ENCODE measurements around the gene DGLUCY.
"Not testable (repeated sequence)": the region's sequence is repeated elsewhere in the genome, so short reads cannot be mapped to it uniquely, and the experiment has no call there.

The DGLUCY gene

GRCh38 chr14:91135039-91135438, 21.2 kb downstream of the DGLUCY start:
- DNase-seq (ENCODE audit: low read depth in 3 of 3, low spot score in 1 of 3): no peak

- DNase-seq (ENCODE audit: low read depth in 3 of 3, low spot score in 1 of 3): peak in 1 of 3 donors; percentile 21
These were observed 24.9 kb downstream of the DGLUCY start for GRCh38 chr14:91138511-91139359.

DNA sequence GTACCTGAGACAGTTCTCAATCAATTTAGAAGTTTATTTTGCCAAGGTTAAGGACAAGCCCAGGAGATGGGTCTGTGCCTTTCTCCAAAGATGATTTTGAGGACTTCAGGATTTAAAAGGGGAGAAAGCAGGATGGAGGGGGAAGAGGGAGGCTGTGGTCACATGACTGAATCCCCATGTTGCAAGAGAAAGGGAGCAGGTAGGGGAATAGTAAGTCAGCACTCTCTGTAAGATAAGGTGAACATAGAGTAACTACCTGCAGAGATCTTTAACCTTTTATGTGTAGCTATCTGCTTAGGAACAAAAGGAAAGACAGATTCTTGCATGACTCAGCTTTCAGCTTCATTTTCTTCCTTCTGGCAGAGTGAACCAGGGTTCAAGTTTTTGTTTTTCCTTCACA, 25.9 kb downstream of the DGLUCY start:
- DNase-seq (ENCODE audit: low read depth in 3 of 3, low spot score in 1 of 3): no peak

DNA sequence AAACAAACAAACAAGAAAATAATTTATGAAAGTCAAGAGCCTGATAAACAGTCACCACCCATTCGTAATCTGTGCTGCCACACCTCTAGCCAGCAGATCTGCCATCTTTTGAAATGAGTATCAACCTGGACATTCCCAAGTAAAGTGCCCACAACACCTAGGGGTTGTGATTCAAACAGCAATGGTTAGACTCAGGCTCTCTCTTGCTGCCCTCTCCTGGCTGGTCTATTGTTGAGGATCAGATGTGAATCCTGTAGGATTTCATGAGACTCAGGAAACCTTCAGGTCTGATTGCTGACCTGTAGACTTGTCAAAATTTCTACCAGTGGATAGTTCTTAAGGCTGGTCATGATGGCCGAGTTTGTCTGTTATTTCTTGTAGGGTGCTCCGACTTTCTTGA, 26.8 kb downstream of the DGLUCY start:
- no peak for DNase-seq (ENCODE audit: low read depth in 3 of 3, low spot score in 1 of 3)

GRCh38 chr14:91142214-91142668, 28.4 kb downstream of the DGLUCY start:
- DNase-seq (ENCODE audit: low read depth in 3 of 3, low spot score in 1 of 3): no peak

DNA sequence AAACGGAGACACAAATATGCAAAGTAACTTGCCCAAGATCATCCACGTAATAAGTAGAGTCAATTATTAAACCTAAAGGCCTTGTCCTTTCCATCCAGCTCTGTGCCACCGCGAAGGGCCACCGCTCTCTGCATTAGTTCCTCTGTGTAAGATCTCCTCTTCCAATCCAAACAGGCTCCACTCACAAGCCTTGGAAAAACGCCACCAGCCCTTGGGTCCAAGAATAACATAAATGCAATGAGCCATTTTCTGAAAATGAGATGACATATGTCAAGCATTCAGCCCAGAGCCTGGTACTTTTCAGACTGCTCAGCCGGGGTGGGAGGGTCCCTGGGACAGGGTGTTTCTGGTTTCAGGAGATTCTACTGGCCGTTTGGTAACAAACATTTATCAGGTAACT, 30.0 kb downstream of the DGLUCY start:
- no peak for DNase-seq (ENCODE audit: low read depth in 3 of 3, low spot score in 1 of 3)

GRCh38 chr14:91144425-91145145, 30.7 kb downstream of the DGLUCY start:
- DNase-seq (ENCODE audit: low read depth in 3 of 3, low spot score in 1 of 3): no peak

DNA sequence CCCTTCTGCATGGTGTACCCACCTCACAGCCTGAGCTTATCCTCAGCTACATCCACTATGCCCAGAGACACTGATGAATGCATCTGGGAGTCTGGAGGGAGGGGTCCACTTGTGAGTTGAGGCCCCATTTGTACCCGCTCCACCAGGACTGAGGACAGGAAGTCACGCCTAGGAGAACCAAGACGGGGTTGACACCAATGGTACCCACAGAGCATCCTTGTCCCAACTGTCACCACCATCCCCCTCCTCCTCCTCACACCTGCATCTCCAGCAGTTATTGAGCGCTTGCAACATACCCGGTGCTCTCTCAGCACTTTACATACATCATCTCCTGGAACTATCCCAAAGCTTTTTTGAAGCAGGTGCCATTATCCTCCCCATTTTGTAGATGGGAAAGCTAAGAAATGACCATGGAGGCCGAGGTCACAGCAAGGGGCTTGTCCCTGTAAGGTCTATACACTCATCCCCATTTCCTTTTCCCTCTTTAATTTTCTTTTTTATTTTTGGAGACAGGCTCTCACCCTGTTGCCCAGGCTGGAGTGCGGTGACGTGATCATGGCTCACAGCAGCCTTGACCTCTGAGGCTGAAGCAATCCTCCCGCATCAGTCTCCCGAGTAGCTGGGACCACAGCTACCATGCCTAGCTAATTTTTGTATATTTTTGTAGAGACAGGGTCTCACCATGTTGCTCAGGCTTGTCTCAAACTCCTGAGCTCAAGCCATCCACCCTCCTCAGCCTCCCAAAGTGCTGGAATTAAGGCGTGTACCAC, 31.7 kb downstream of the DGLUCY start:
- no peak for DNase-seq (ENCODE audit: low read depth in 3 of 3, low spot score in 1 of 3)

DNA sequence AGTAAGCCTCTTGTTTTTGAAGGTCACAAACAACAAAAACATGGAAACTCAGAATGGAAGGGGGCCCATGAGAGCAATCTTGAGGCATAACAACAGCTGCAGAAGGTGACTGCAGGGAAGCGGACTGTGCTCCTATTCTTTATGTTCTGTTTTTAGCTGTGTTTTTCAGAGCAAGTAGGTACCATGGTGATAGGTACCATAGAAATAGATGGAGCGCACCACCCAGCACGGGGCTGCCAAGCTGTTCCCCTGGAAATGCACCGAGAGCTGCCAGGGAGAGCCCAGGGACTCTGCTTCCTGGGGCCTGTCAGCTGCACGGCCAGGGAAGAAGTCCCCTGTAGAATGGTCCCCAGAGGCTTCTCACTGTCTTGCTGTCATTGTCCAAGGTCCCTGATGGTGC, 32.8 kb downstream of the DGLUCY start:
- no peak for DNase-seq (ENCODE audit: low read depth in 3 of 3, low spot score in 1 of 3)

GRCh38 chr14:91149462-91149861, 35.6 kb downstream of the DGLUCY start:
- DNase-seq (ENCODE audit: low read depth in 3 of 3, low spot score in 1 of 3): no peak

DNA sequence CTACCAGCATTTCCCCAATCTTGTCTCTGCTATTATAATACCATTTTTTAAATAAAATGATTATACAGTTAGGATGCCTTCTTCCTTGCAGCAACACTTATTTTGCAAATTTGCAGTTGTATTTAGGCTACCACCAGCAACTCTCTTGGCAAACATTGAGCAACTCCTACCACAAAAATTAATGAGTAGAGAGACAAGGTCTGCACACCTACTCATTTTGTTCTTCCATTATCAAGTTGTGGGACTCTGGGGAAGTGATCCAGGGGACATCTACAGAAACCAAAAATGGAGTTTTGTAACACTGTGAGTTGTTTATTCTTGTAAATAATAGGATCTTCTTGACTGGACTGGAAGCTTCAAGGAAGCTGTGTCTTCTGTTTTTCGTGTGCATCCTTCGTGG, 38.6 kb downstream of the DGLUCY start:
- no peak for DNase-seq (ENCODE audit: low read depth in 3 of 3, low spot score in 1 of 3)

DNA sequence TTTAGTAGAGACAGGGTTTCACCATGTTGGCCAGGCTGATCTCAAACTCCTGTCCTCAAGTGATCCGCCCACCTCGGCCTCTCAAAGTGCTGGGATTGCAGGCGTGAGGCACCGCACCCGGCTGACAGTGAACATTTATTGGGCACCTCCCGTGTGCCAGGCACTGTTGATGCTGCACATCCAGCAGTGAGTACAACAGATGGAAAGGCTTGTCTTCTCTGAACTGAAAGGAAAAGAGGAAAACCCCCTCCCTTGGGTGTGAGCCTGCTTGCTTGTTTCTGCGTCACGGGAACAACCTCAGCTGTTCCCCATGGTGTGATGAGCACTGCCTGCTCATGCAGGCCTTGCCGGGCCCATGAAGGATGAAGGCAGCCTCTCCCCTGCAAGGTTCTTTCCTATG, 39.5 kb downstream of the DGLUCY start:
- no peak for DNase-seq (ENCODE audit: low read depth in 3 of 3, low spot score in 1 of 3)

GRCh38 chr14:91154851-91155625, 41.2 kb downstream of the DGLUCY start:
- no peak for DNase-seq (ENCODE audit: low read depth in 3 of 3, low spot score in 1 of 3)

GRCh38 chr14:91155626-91156089, 41.8 kb downstream of the DGLUCY start:
- DNase-seq (ENCODE audit: low read depth in 3 of 3, low spot score in 1 of 3): no peak

- DNase-seq (ENCODE audit: low read depth in 3 of 3, low spot score in 1 of 3): not testable (repeated sequence)
These were observed 42.3 kb downstream of the DGLUCY start for GRCh38 chr14:91156142-91156666.

GRCh38 chr14:91156877-91157276, 43.0 kb downstream of the DGLUCY start:
- not testable (repeated sequence) for DNase-seq (ENCODE audit: low read depth in 3 of 3, low spot score in 1 of 3)

DNA sequence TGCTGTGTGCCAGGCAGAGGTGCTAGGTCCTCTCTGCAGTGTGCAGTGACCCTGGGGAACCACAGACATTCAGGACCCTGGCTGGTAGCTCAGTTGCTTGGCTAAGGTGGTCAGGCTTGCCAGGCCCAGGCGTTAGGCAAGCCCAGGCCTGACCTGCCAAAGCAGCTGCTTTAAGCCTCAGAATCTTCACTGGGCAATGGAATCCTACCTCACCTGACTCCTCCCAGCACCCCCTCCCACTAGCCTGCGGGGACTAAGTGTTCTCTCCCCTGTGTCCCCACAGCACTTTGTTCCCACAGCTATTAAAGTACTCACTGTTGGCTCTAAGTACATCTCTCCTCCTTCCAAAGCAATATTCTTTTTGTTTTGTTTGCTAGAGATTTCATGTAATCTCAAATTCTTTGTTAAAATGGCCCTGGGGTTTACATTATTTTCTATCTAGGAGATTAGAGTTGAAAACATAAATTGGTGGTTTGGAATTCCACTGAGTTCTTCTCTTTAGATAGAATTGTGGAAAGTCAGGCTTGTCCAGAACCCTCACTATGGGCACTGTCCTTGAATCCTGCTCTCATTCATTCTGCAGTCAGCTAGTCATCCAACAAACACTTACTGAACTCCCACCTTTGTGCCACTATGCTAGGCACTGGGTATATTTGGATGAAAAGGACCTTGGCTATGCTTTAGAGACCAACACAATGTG, 44.4 kb downstream of the DGLUCY start:
- no peak for DNase-seq (ENCODE audit: low read depth in 3 of 3, low spot score in 1 of 3)

DNA sequence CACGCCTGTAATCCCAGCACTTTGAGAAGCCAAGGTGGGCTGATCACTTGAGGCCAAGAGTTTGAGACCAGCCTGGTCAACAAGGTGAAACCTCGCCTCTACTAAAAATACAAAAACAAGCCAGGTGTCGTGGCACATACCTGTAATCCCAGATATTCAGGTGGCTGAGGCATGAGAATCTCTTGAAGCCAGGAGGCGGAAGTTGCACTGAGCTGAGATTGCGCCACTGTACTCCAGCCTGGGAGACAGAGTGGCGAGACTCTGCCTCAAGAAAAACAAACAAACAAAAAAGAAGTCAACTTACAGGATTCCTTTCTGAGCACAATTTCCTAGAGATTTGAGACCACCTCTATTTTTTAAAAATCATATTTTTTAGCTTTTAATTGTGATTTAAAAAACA, 45.3 kb downstream of the DGLUCY start:
- no peak for DNase-seq (ENCODE audit: low read depth in 3 of 3, low spot score in 1 of 3)

GRCh38 chr14:91159906-91160305, 46.0 kb downstream of the DGLUCY start:
- DNase-seq (ENCODE audit: low read depth in 3 of 3, low spot score in 1 of 3): no peak

DNA sequence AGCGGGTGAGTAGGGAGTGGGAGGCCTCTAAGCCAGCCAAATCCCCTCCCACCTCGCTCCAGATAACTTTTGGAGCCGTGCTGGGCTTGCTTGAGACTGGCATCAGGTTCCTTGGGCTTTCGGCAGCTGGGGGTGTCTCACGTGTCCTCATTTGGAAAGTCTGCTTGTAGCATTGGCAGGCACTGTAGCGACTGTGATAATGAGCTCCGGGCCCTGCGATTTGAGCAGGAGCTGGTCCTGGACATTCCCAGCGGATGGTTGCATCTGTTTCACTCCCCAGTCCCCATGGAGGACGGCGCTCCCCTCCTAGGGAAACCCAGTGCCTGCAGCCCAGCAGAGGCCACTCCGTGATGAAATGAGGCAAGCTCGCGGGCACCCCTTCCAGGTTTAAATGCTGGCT, 49.4 kb downstream of the DGLUCY start:
- DNase-seq (ENCODE audit: low read depth in 3 of 3, low spot score in 1 of 3): no peak
